Fibroblast of skin of scalp (primary cell): ENCODE measurements around the gene CD68.
"Not testable (repeated sequence)": the region's sequence is repeated elsewhere in the genome, so short reads cannot be mapped to it uniquely, and the experiment has no call there.

ENCODE experiments used
- DNase-seq: peaks from one replicate; pipeline ENCODE4 v3.0.0-alpha.2; 2013

Gene CD68

GRCh38 chr17:7613769-7614424, 34.5 kb downstream of the CD68 start:
- peak; percentile 56 for DNase-seq

GRCh38 chr17:7614425-7615264, 35.2 kb downstream of the CD68 start, which contains the start of gene FXR2:
Gene FXR2 (minus strand): TSS chr17:7614897. CDS start chr17:7614532, 365 bp downstream.
- peak; percentile 100 for DNase-seq

GRCh38 chr17:7615265-7615747, 35.9 kb downstream of the CD68 start:
- DNase-seq: no peak

GRCh38 chr17:7618608-7619007, 39.2 kb downstream of the CD68 start:
- DNase-seq: no peak

- DNase-seq: no peak
These were observed 41.4 kb downstream of the CD68 start for GRCh38 chr17:7620835-7621234.

- no peak for DNase-seq
These were observed 44.2 kb downstream of the CD68 start for GRCh38 chr17:7623661-7624060.

GRCh38 chr17:7625749-7626148, 46.3 kb downstream of the CD68 start:
- DNase-seq: not testable (repeated sequence)

- no peak for DNase-seq
These were observed 46.9 kb downstream of the CD68 start for GRCh38 chr17:7626307-7626706.

- no peak for DNase-seq
These were observed 47.5 kb downstream of the CD68 start for GRCh38 chr17:7626956-7627249.

GRCh38 chr17:7627250-7628121, 48.0 kb downstream of the CD68 start, which contains the start of gene SAT2:
Gene SAT2 (minus strand): TSS chr17:7627821. CDS start chr17:7627635, 186 bp downstream.
- DNase-seq: peak; percentile 96

- no peak for DNase-seq
These were observed 50.6 kb downstream of the CD68 start, which contains the start of gene SHBG for GRCh38 chr17:7629939-7630571. Gene SHBG (plus strand): TSS chr17:7630135. CDS start chr17:7630173, 38 bp downstream.
